HepG2 (cell line): ENCODE results near the gene KLF11. TPM values are rescaled to one million over a fixed set of nuclear protein-coding genes. Genes with fewer than 3 reads are reported as not detected.

Experiments used
- ATAC-seq: fragments of 200-7000 bp; cut with Tn5 transposase; 3 replicates; pipeline ENCODE4 v1.9.1; 2020; ENCODE audit warnings: mild to moderate bottlenecking, moderate library complexity
- BruUV-seq: library from RNA; stranded (reverse); fragments of 400-500 nt; replicated peaks from 2 replicates; lab custom pipeline; 2021; lab: Mats Ljungman, UMichigan
- CTCF ChIA-PET: fragments of 300-600 bp; formaldehyde crosslinking; extraction: SDS; loops from one replicate; lab custom pipeline; 2021; ENCODE audit warnings: low total read pairs, inconsistent platforms, low intra/inter-chr PET ratio; lab: Yijun Ruan, JAX
- POLR2A ChIA-PET: fragments of 350-600 bp; sonication (Branson Sonifier 250); formaldehyde crosslinking; loops from one replicate; lab custom pipeline; 2020; ENCODE audit warnings: antibody characterized with exemption, inconsistent platforms; lab: Yijun Ruan, JAX
- DNase-seq: peaks from one replicate; pipeline ENCODE4 v3.0.0-alpha.2; 2015; ENCODE audit warnings: low spot score
- FAIRE-seq: peaks from 3 replicates; lab custom pipeline; 2011; peaks lifted over from hg19 to GRCh38; lab: Jason Lieb, UNC
- H2AFZ ChIP-seq: one replicate; pipeline ENCODE4 v1.6.1; 2011; ENCODE audit warnings: low read length, inconsistent platforms
- H3K27ac ChIP-seq: fragments of 300-600 bp; 3 replicates; pipeline ENCODE4 v1.8.0; 2011; ENCODE audit warnings: mixed run types, mild to moderate bottlenecking, mixed read lengths, low read length, inconsistent platforms; ENCODE audit not compliant: insufficient read depth; ENCODE audit errors: extremely low read length
- H3K27me3 ChIP-seq, 2 experiments: fragments of 200-600 bp in 1 of 2; 2 replicates in 1 of 2; 3 replicates in 1 of 2; pipeline versions ENCODE4 v1.6.0 to v1.8.0; 2011; ENCODE audit warnings: low read length in 2 of 2, mild to moderate bottlenecking in 2 of 2, moderate library complexity in 2 of 2, inconsistent platforms in 1 of 2; ENCODE audit not compliant: insufficient read depth in 2 of 2, control insufficient read depth in 1 of 2
- H3K36me3 ChIP-seq, 2 experiments: fragments of 200-600 bp in 1 of 2; replicated peaks in 1 of 2; 2 replicates in 1 of 2; 3 replicates in 1 of 2; pipeline versions ENCODE4 v1.5.1 to v1.8.0; 2011; ENCODE audit warnings: low read length in 2 of 2, inconsistent platforms in 1 of 2; ENCODE audit not compliant: insufficient read depth in 2 of 2, control insufficient read depth in 1 of 2
- H3K4me1 ChIP-seq: 2 replicates; pipeline ENCODE4 v1.5.1; 2012; ENCODE audit warnings: low read length, inconsistent platforms; ENCODE audit not compliant: insufficient read depth
- H3K4me2 ChIP-seq: 2 replicates; pipeline ENCODE4 v1.6.0; 2011; ENCODE audit warnings: low read depth, low read length, inconsistent platforms
- H3K4me3 ChIP-seq, 3 experiments: fragments of 200-600 bp in 1 of 3; sonication (generic), shearing (Covaris generic) in 1 of 3; replicated peaks in 1 of 3; 2 replicates each; pipeline ENCODE4 v1.5.1; 2011 to 2016; ENCODE audit warnings: low read length in 3 of 3, inconsistent platforms in 2 of 3, low read depth in 2 of 3, mild to moderate bottlenecking in 2 of 3, control low read depth in 1 of 3, mixed read lengths in 1 of 3; ENCODE audit not compliant: insufficient read depth in 1 of 3
- H3K79me2 ChIP-seq: one replicate; pipeline ENCODE4 v1.6.1; 2011; ENCODE audit warnings: low read length, inconsistent platforms; ENCODE audit not compliant: insufficient read depth
- H3K9ac ChIP-seq: 2 replicates; pipeline ENCODE4 v1.6.0; 2011; ENCODE audit warnings: mild to moderate bottlenecking, low read depth, low read length, inconsistent platforms; ENCODE audit not compliant: insufficient read depth
- H3K9me3 ChIP-seq: 2 replicates; pipeline ENCODE4 v1.5.1; 2012; ENCODE audit warnings: mild to moderate bottlenecking, low read length
- H4K20me1 ChIP-seq: 2 replicates; pipeline ENCODE4 v1.6.0; 2011; ENCODE audit warnings: inconsistent platforms, mild to moderate bottlenecking, low read length, moderate library complexity; ENCODE audit not compliant: insufficient read depth
- AGO1 ChIP-seq: fragments of 200-400 bp; formaldehyde crosslinking; IDR thresholded peaks from 2 replicates; pipeline ENCODE4 v1.6.1; 2017; ENCODE audit warnings: mild to moderate bottlenecking, low read depth, low read length, moderate library complexity; ENCODE audit not compliant: poor library complexity, severe bottlenecking
- MNT ChIP-seq: fragments of 450-650 bp; IDR thresholded peaks from 2 replicates; pipeline ENCODE4 v1.6.1; 2016
- NFYB ChIP-seq: sonication (generic); formaldehyde crosslinking; IDR thresholded peaks from 2 replicates; pipeline ENCODE4 v1.4.0; 2020; ENCODE audit warnings: missing genetic modification reagents
- TAF1 ChIP-seq: sonication (generic); formaldehyde crosslinking; IDR thresholded peaks from 2 replicates; pipeline ENCODE4 v1.4.0; 2020; ENCODE audit warnings: missing genetic modification reagents
- U2AF1 ChIP-seq: fragments of 200-400 bp; formaldehyde crosslinking; optimal IDR thresholded peaks from 2 replicates; pipeline ENCODE3; 2017; ENCODE audit warnings: mild to moderate bottlenecking, low read depth, low read length
- ZNF160 ChIP-seq: sonication (generic); formaldehyde crosslinking; IDR thresholded peaks from 2 replicates; pipeline ENCODE4 v1.8.0; 2022; ENCODE audit warnings: mild to moderate bottlenecking, inconsistent platforms, missing genetic modification reagents
- ZNF362 ChIP-seq: sonication (generic); formaldehyde crosslinking; IDR thresholded peaks from 2 replicates; pipeline ENCODE4 v1.4.0; 2020; ENCODE audit warnings: missing genetic modification reagents, mild to moderate bottlenecking, borderline replicate concordance
- ZNF552 ChIP-seq: sonication (generic); formaldehyde crosslinking; IDR thresholded peaks from 2 replicates; pipeline ENCODE4 v1.9.0; 2022; ENCODE audit warnings: missing genetic modification reagents, mild to moderate bottlenecking, borderline replicate concordance
- ZNF615 ChIP-seq: sonication (generic); formaldehyde crosslinking; IDR thresholded peaks from 2 replicates; pipeline ENCODE4 v1.5.0; 2020; ENCODE audit warnings: mild to moderate bottlenecking, missing genetic modification reagents, borderline replicate concordance
- WGBS: methylation state at CpG from one replicate; pipeline ENCODE4 v1.1.6; 2017; ENCODE audit warnings: low lambda C conversion rate; 5-methylcytosine and 5-hydroxymethylcytosine counted together
- in situ Hi-C: cut with HindIII; loops from 2 replicates; pipeline ENCODE4 v1.10.0; 2017; ENCODE audit warnings: low pct_unique_long_range_greater_than_20kb; ENCODE audit not compliant: extremely low pct_ligation_motif_present
- intact Hi-C: fragments of 100-400 bp; cut with micrococcal nuclease; formaldehyde crosslinking; loops from one replicate; pipeline ENCODE4 v1.10.0; 2022; ENCODE audit not compliant: unreplicated experiment
- polyA plus RNA-seq, 8 experiments: library from polyadenylated mRNA; depleted of rRNA in 3 of 8; stranded (reverse) in 7 of 8; unstranded in 1 of 8; fragments of >200 nt; fragmentation: Illumina TruSeq in 4 of 8; extraction: Trizol in 4 of 8; gene quantifications; 2 replicates each; pipeline versions ENCODE4 v1.2.1 to v1.2.3, GENCODE V29; 2011 to 2016; ENCODE audit warnings: low read depth in 4 of 8, missing spikeins in 1 of 8, mixed read lengths in 1 of 8; ENCODE audit not compliant: insufficient read depth in 1 of 8
- total RNA-seq, 5 experiments: library from RNA; depleted of rRNA; stranded (reverse); fragments of >200 nt; fragmentation: Illumina TruSeq; extraction: Trizol; gene quantifications; 2 replicates each; pipeline ENCODE4 v1.2.3, GENCODE V29; 2016; ENCODE audit warnings: low read depth in 1 of 5
- TF ChIP-seq, protein P1 (sequence below): sonication (generic); formaldehyde crosslinking; IDR thresholded peaks from 2 replicates; pipeline ENCODE4 v1.8.0; 2022; ENCODE audit warnings: missing genetic modification reagents, mild to moderate bottlenecking, borderline replicate concordance
- TF ChIP-seq, protein P2 (sequence below): sonication (generic); formaldehyde crosslinking; IDR thresholded peaks from 2 replicates; pipeline ENCODE4 v1.4.0; 2020; ENCODE audit warnings: mild to moderate bottlenecking, missing genetic modification reagents

Gene KLF11
- total and polyA plus RNA-seq, 2 of the 13 experiments (the other 11 are each of a cell fraction or from before 2014, with no cell fraction given), result 2.5 to 11.8 TPM

- H3K27me3 ChIP-seq, result peaks cover 8 to 71% of the 10 kb centered on the region in 2 experiments; a peak in 4 of 5 replicates
- CTCF ChIA-PET, result no interaction called here
Observed at GRCh38 chr2:10075101-10075500, 31.8 kb downstream of the KLF11 start.

DNA sequence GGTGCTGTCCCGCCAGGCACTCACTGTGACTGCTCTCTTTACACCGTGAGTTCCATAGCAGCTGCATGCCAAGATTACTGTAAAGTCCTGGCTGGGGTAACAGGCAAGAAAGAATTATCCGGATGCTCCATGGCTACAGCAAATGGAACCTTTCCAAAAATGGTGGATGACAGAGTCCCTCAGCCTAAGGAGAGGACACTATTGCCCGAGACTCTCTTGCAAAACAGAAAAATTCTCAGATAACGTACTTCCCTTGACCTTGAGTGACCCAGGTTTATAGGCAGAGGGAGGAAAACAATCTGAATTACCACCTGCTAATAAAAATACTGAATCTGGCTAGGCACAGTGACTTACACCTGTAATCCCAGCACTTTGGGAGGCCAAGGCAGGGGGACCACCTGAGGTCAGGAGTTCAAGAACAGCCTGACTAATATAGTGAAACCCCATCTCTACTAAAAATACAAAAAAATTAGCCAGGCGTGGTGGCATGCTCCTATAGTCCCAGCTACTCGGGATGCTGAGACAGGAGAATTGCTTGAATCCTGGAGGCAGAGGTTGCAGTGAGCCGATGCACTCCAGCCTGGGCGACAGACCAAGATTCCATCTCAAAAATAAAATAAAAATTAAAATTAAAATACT, 32.3 kb downstream of the KLF11 start:
- WGBS, result 49% methylated on average over 9 of the region's 9 CpGs
- Histone ChIP-seq H4K20me1 (no peaks in the 10 kb centered on the region), H2AFZ (no peak overlapping the region), H3K4me1 (peaks cover 21% of the 10 kb centered on the region), H3K27ac (no peak overlapping the region), H3K4me2 (no peak overlapping the region), H3K36me3 (no peaks in the 10 kb centered on the region), H3K9ac (no peak overlapping the region), H3K79me2 (no peaks in the 10 kb centered on the region), H3K9me3 (no peaks in the 10 kb centered on the region), H3K27me3 (peaks cover 11 to 76% of the 10 kb centered on the region in 2 experiments; a peak in 4 of 5 replicates), H3K4me3 (no peak overlapping the region)
- ChIA-PET CTCF (no interaction called here), POLR2A (no interaction called here)
- FAIRE-seq (no peak), ATAC-seq (no peak), DNase-seq (no peak)
- in situ Hi-C loops, result loop anchor here (5.0 kb wide), 1 partner anchor 42 kb away; no protein-coding TSS in a partner anchor
- BruUV-seq, result no TSS peak
- intact Hi-C loops, result no loop called here
- TF ChIP-seq, protein P1, sequence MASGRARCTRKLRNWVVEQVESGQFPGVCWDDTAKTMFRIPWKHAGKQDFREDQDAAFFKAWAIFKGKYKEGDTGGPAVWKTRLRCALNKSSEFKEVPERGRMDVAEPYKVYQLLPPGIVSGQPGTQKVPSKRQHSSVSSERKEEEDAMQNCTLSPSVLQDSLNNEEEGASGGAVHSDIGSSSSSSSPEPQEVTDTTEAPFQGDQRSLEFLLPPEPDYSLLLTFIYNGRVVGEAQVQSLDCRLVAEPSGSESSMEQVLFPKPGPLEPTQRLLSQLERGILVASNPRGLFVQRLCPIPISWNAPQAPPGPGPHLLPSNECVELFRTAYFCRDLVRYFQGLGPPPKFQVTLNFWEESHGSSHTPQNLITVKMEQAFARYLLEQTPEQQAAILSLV (CRISPR knock-in tag), result no peak
- no peak for TF ChIP-seq ZNF160
- TF ChIP-seq ZNF362 (CRISPR knock-in tag), result no peak
- no peak for TF ChIP-seq TAF1 (CRISPR knock-in tag)
- TF ChIP-seq, protein P2, sequence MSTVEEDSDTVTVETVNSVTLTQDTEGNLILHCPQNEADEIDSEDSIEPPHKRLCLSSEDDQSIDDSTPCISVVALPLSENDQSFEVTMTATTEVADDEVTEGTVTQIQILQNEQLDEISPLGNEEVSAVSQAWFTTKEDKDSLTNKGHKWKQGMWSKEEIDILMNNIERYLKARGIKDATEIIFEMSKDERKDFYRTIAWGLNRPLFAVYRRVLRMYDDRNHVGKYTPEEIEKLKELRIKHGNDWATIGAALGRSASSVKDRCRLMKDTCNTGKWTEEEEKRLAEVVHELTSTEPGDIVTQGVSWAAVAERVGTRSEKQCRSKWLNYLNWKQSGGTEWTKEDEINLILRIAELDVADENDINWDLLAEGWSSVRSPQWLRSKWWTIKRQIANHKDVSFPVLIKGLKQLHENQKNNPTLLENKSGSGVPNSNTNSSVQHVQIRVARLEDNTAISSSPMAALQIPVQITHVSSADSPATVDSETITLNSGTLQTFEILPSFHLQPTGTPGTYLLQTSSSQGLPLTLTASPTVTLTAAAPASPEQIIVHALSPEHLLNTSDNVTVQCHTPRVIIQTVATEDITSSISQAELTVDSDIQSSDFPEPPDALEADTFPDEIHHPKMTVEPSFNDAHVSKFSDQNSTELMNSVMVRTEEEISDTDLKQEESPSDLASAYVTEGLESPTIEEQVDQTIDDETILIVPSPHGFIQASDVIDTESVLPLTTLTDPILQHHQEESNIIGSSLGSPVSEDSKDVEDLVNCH (CRISPR knock-in tag), result no peak
- no peak for TF ChIP-seq U2AF1

More at GRCh38 chr2:10075101-10075500, 31.8 kb downstream of the KLF11 start:
- TF ChIP-seq ZNF552 (CRISPR knock-in tag) (no peak), NFYB (CRISPR knock-in tag) (no peak), ZNF615 (no peak), MNT (peak; percentile 61), AGO1 (no peak)
- H3K4me1 ChIP-seq, result peaks cover 21% of the 10 kb centered on the region
- no peak for ATAC-seq
- no peak overlapping the region for H3K9ac ChIP-seq
- no peak overlapping the region for H3K27ac ChIP-seq
- no peaks in the 10 kb centered on the region for H4K20me1 ChIP-seq
- no peak overlapping the region for H2AFZ ChIP-seq
- WGBS, result 45% methylated on average over 13 of the region's 13 CpGs
- no peaks in the 10 kb centered on the region for H3K36me3 ChIP-seq
- in situ Hi-C loops (loop anchor here (5.0 kb wide), 1 partner anchor 42 kb away; no protein-coding TSS in a partner anchor), intact Hi-C loops (no loop called here)
- BruUV-seq, result no TSS peak
- POLR2A ChIA-PET, result no interaction called here
- no peaks in the 10 kb centered on the region for H3K9me3 ChIP-seq
- no peak for FAIRE-seq
- H3K4me3 ChIP-seq, result no peak overlapping the region
- no peak for DNase-seq
- H3K4me2 ChIP-seq, result no peak overlapping the region
- no peaks in the 10 kb centered on the region for H3K79me2 ChIP-seq
